Adrenal gland (tissue), 12 donors: Measurements from ENCODE around the gene SYPL2. TPM values are rescaled to one million over a fixed set of nuclear protein-coding genes. Genes with fewer than 3 reads are reported as not detected.
A peak's percentile ranks its signal among the peaks of the same experiment; 100 is the strongest.

Experiments
- DNase-seq, 7 donors: peaks; one replicate each; pipeline ENCODE4 v3.0.0-alpha.2; 2019 to 2020
- H3K27ac ChIP-seq, 5 donors: fragments of 200-600 bp; sonication (generic) in 4 of 5; 1 replicate in 3 of 5; 2 replicates in 2 of 5; pipeline versions ENCODE4 v1.5.1 to v1.8.0; 2016 to 2020; ENCODE audit warnings: mild to moderate bottlenecking in 1 of 5
- H3K27me3 ChIP-seq: fragments of 200-600 bp; 2 replicates; pipeline ENCODE4 v1.8.0; 2021
- H3K36me3 ChIP-seq, 2 donors: fragments of 200-600 bp; replicated peaks in 1 of 2; 1 replicate in 1 of 2; 2 replicates in 1 of 2; pipeline versions ENCODE4 v1.5.1 to v1.8.0; 2018 to 2022
- H3K4me1 ChIP-seq, 2 donors: fragments of 200-600 bp; replicated peaks in 1 of 2; 1 replicate in 1 of 2; 2 replicates in 1 of 2; pipeline versions ENCODE4 v1.5.1 to v1.8.0; 2018 to 2021
- H3K4me3 ChIP-seq, 4 donors: fragments of 200-600 bp; sonication (generic) in 3 of 4; one replicate each; pipeline ENCODE4 v1.5.1; 2016 to 2018
- H3K9me3 ChIP-seq, 3 donors: fragments of 200-600 bp; sonication (generic) in 1 of 3; replicated peaks in 1 of 3; 1 replicate in 2 of 3; 2 replicates in 1 of 3; pipeline versions ENCODE4 v1.5.1 to v1.8.0; 2016 to 2021
- CTCF ChIP-seq, 6 experiments: fragments of 450-650 bp in 4 of 6; fragments of 200-600 bp in 2 of 6; sonication (generic) in 1 of 6; IDR thresholded peaks; 1 replicate in 5 of 6; 2 replicates in 1 of 6; pipeline versions ENCODE4 v1.5.1 to v1.8.0; 2016 to 2021; ENCODE audit warnings: antibody characterized with exemption in 6 of 6, mild to moderate bottlenecking in 2 of 6, moderate library complexity in 1 of 6
- POLR2A ChIP-seq, 2 donors: fragments of 450-650 bp; IDR thresholded peaks; one replicate each; pipeline ENCODE4 v1.6.1; 2017; ENCODE audit warnings: antibody characterized with exemption in 2 of 2, mild to moderate bottlenecking in 2 of 2, moderate library complexity in 1 of 2
- WGBS, 4 donors: extraction: QIAGEN DNeasy Blood & Tissue Kit in 2 of 4; methylation state at CpG; one replicate each; pipeline versions ENCODE4 v1.1.5 to v1.1.7; 2013 to 2017; 5-methylcytosine and 5-hydroxymethylcytosine counted together
- intact Hi-C, 2 donors: fragments of 100-400 bp; cut with DNase I; formaldehyde crosslinking; loops; one replicate each; pipeline versions ENCODE4 v1.14.1 to v1.15.0; 2022 to 2023
- polyA plus RNA-seq, 3 donors: library from polyadenylated mRNA; stranded (reverse); fragments of 200-250 nt in 2 of 3; fragments of 350-450 nt in 1 of 3; fragmentation: Illumina TruSeq in 1 of 3; extraction: RNeasy Lipid Tissue Mini Kit (QIAGEN cat#74804) in 1 of 3; gene quantifications; one replicate each; pipeline ENCODE4 v1.2.3, GENCODE V29; 2013 to 2014
- total RNA-seq, 9 donors: library from RNA; depleted of rRNA in 4 of 9; stranded (reverse); fragments of >200 nt in 4 of 9; fragments of 120-200 nt in 1 of 9; fragmentation: NEBNext Ultra II Directional in 1 of 9; extraction: Animal tissue kit (Norgen Biotek cat#: 25700) in 1 of 9; gene quantifications; one replicate each; pipeline versions ENCODE4 v1.1.0 to v1.2.4, GENCODE V29; 2013 to 2023
- donor health status: healthy with polysubstance abuse.
- donor health status: Bipolar disorder and iron deficiency.
- donor health status: DM: yes; HTN: yes; CAD: no.
- donor health status: DM: no; HTN: no; CAD: no.
- donor health status: DM: no; HTN: no; CAD: no.
- donor health status: DM: yes; HTN: yes; CAD: no.

Gene SYPL2
- total and polyA plus RNA-seq, 12 donors, result 5.8 to 23.6 (median 11.6) TPM

- Histone ChIP-seq H3K36me3 (peaks cover 0 to 26% of the 10 kb centered on the region in 2 donors), H3K4me1 (peaks cover 17 to 28% of the 10 kb centered on the region in 2 donors), H3K9me3 (no peaks in the 10 kb centered on the region), H3K4me3 (no peak overlapping the region), H3K27ac (peak overlapping the region in 3 of 5 donors; percentile 36 to 74 (median 65)), H3K27me3 (no peaks in the 10 kb centered on the region)
- WGBS, 4 donors, result 42 to 50% (median 44%) methylated on average over 4 of the region's 4 CpGs
- peak in 6 of 7 donors; percentile 61 to 78 (median 64) for DNase-seq
- TF ChIP-seq CTCF (IDR thresholded peaks at IDR 0.05) (peak in 5 of 6 experiments; percentile 10 to 49 (median 33)), POLR2A (IDR thresholded peaks at IDR 0.05) (peak in 1 of 2 donors; percentile 33)
- intact Hi-C loops, result no loop called here
Observed at GRCh38 chr1:109499661-109500536, 33.6 kb downstream of the SYPL2 start.

GRCh38 chr1:109500941-109501381 lies 34.6 kb downstream of the SYPL2 start:
- TF ChIP-seq POLR2A (IDR thresholded peaks at IDR 0.05) (no peak), CTCF (IDR thresholded peaks at IDR 0.05) (no peak)
- H3K27me3 ChIP-seq, result no peaks in the 10 kb centered on the region
- no peak overlapping the region for H3K4me3 ChIP-seq
- no peak for DNase-seq
- peaks cover 13 to 24% of the 10 kb centered on the region in 2 donors for H3K4me1 ChIP-seq
- no peaks in the 10 kb centered on the region for H3K9me3 ChIP-seq
- intact Hi-C loops, result no loop called here
- H3K36me3 ChIP-seq, result peaks cover 0 to 21% of the 10 kb centered on the region in 2 donors
- H3K27ac ChIP-seq, result peak overlapping the region in 2 of 5 donors; percentile 65 to 74
- 38 to 53% (median 46%) methylated on average over 3 to 5 of the region's 5 CpGs for WGBS, 4 donors

GRCh38 chr1:109501644-109502363 lies 35.5 kb downstream of the SYPL2 start:
- TF ChIP-seq CTCF (IDR thresholded peaks at IDR 0.05) (no peak), POLR2A (IDR thresholded peaks at IDR 0.05) (no peak)
- DNase-seq, result no peak
- Histone ChIP-seq H3K4me3 (no peak overlapping the region), H3K4me1 (peaks cover 13 to 24% of the 10 kb centered on the region in 2 donors), H3K27ac (peak overlapping the region in 1 of 5 donors; percentile 4), H3K36me3 (peaks cover 0 to 12% of the 10 kb centered on the region in 2 donors), H3K9me3 (no peaks in the 10 kb centered on the region), H3K27me3 (no peaks in the 10 kb centered on the region)
- WGBS, 4 donors, result 75 to 91% (median 78%) methylated on average over 4 to 5 of the region's 5 CpGs
- intact Hi-C loops, result no loop called here

- intact Hi-C loops, result no loop called here
- H3K9me3 ChIP-seq, result no peaks in the 10 kb centered on the region
- WGBS, 4 donors, result 56 to 68% (median 63%) methylated on average over 3 of the region's 3 CpGs
- no peak for DNase-seq
- H3K4me1 ChIP-seq, result peaks cover 13 to 24% of the 10 kb centered on the region in 2 donors
- no peak overlapping the region for H3K4me3 ChIP-seq
- H3K27me3 ChIP-seq, result no peaks in the 10 kb centered on the region
- peaks cover 0 to 6% of the 10 kb centered on the region in 2 donors for H3K36me3 ChIP-seq
- peak overlapping the region in 2 of 5 donors; percentile 4 to 14 for H3K27ac ChIP-seq
- TF ChIP-seq CTCF (IDR thresholded peaks at IDR 0.05) (no peak), POLR2A (IDR thresholded peaks at IDR 0.05) (no peak)
Observed at GRCh38 chr1:109502364-109502851, 36.1 kb downstream of the SYPL2 start.
